Iris pigment epithelial cell (primary cell): ENCODE data around the gene PAN2.
"Not testable (repeated sequence)": the region's sequence is repeated elsewhere in the genome, so short reads cannot be mapped to it uniquely, and the experiment has no call there.

ENCODE experiments used
- DNase-seq: peaks from one replicate; pipeline ENCODE4 v3.0.0-alpha.2; 2011; ENCODE audit warnings: low read depth

The PAN2 gene

GRCh38 chr12:56308714-56309113, 25.1 kb downstream of the PAN2 start:
- DNase-seq, result no peak

- no peak for DNase-seq
These were observed 26.4 kb downstream of the PAN2 start for GRCh38 chr12:56307221-56307965.

GRCh38 chr12:56304872-56305590, 28.8 kb downstream of the PAN2 start:
- DNase-seq, result peak; percentile 22

- DNase-seq, result no peak
These were observed 29.5 kb downstream of the PAN2 start for GRCh38 chr12:56304276-56304675.

GRCh38 chr12:56300644-56301464, 32.9 kb downstream of the PAN2 start:
- DNase-seq, result no peak

GRCh38 chr12:56299853-56300643, 33.8 kb downstream of the PAN2 start, which contains the start of gene CS:
TSS of gene CS (minus strand) at chr12:56300330. CDS start at chr12:56300201, 129 bp downstream.
- peak; percentile 98 for DNase-seq

- DNase-seq, result no peak
These were observed 34.4 kb downstream of the PAN2 start for GRCh38 chr12:56299308-56299852.

- no peak for DNase-seq
These were observed 35.0 kb downstream of the PAN2 start for GRCh38 chr12:56298828-56299227.

- no peak for DNase-seq
These were observed 36.4 kb downstream of the PAN2 start for GRCh38 chr12:56297400-56297799.

- peak; percentile 31 for DNase-seq
These were observed 37.5 kb downstream of the PAN2 start for GRCh38 chr12:56296295-56296694.

GRCh38 chr12:56293795-56294194, 40.0 kb downstream of the PAN2 start:
- DNase-seq, result no peak

- DNase-seq, result no peak
These were observed 45.0 kb downstream of the PAN2 start for GRCh38 chr12:56288705-56289387.

- DNase-seq, result peak; percentile 37
These were observed 47.6 kb downstream of the PAN2 start for GRCh38 chr12:56286044-56286830.

- not testable (repeated sequence) for DNase-seq
These were observed 49.5 kb downstream of the PAN2 start for GRCh38 chr12:56284263-56284662.

- no peak for DNase-seq
These were observed 51.2 kb downstream of the PAN2 start for GRCh38 chr12:56282579-56282978.

GRCh38 chr12:56282030-56282429, 51.8 kb downstream of the PAN2 start:
- DNase-seq, result no peak

- no peak for DNase-seq
These were observed 53.0 kb downstream of the PAN2 start for GRCh38 chr12:56280849-56281248.

GRCh38 chr12:56278905-56279304, 54.9 kb downstream of the PAN2 start:
- no peak for DNase-seq

GRCh38 chr12:56274299-56274698, 59.5 kb downstream of the PAN2 start:
- DNase-seq, result no peak

GRCh38 chr12:56272468-56272867, 61.3 kb downstream of the PAN2 start:
- not testable (repeated sequence) for DNase-seq
